NCI-H226 (cell line): Measurements from ENCODE around the gene TSC22D4.
"Not testable (repeated sequence)": the region's sequence is repeated elsewhere in the genome, so short reads cannot be mapped to it uniquely, and the experiment has no call there.

ENCODE experiments used
- DNase-seq: peaks from one replicate; pipeline ENCODE4 v3.0.0-alpha.2; 2015

TSC22D4 gene

DNA sequence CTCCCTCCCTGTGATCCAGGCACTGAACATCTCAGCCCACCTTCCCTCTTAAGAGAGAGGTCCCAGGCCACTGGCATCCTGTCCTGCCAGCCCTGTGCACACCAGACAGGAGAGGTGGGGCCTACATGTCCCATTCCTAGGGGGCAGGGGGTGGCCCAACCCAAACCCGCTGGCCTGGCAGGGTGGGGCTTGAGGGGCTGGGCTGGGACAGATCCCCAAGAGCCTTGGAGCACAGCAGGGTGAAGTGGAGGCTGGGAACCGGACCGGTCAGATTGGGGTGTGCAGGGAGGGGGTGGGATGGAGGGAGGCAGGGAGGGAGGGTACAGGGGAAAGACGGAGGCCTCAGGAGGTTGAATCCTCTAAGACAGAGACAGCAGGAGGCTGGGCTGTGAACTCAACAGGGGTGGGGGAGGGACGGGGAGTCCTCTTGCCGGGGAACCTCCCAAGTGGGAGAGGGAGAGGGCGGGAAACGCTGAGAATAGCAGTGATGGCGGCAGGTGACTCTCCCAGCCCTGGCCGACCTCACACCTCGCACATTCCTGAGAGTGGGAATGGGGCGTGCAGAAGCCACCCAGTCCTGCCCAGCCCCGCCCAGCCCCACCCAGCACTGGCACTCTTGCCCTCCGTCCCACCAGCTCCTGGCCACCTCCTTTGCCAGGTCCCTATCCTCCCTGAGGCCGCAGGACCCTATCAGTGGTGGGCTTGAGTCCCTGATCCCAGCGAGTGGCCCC lies 6.7 kb downstream of the TSC22D4 start:
- DNase-seq: peak; percentile 53

DNA sequence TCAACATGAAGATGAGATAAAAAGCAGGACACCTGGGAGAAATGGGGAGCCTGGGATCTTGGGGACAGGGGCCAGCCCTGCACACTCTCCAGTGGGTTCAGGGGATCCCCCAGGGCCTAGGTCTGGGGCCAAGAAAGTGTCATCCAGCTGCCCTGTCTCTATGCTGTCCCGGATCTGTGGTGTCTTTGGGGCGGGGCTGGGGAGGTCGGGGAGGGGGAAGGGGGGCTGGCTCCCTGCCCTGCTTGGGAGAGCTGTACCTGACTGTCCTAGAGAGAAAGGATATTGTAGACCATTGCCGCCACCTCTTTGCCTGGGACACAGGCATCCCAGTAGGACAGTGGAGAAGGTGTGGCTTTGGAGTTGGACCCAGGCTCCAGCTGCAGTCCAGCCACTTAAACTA lies 8.0 kb downstream of the TSC22D4 start:
- no peak for DNase-seq

- DNase-seq: peak; percentile 43
These were observed 9.6 kb downstream of the TSC22D4 start for GRCh38 chr7:100469227-100470044.

DNA sequence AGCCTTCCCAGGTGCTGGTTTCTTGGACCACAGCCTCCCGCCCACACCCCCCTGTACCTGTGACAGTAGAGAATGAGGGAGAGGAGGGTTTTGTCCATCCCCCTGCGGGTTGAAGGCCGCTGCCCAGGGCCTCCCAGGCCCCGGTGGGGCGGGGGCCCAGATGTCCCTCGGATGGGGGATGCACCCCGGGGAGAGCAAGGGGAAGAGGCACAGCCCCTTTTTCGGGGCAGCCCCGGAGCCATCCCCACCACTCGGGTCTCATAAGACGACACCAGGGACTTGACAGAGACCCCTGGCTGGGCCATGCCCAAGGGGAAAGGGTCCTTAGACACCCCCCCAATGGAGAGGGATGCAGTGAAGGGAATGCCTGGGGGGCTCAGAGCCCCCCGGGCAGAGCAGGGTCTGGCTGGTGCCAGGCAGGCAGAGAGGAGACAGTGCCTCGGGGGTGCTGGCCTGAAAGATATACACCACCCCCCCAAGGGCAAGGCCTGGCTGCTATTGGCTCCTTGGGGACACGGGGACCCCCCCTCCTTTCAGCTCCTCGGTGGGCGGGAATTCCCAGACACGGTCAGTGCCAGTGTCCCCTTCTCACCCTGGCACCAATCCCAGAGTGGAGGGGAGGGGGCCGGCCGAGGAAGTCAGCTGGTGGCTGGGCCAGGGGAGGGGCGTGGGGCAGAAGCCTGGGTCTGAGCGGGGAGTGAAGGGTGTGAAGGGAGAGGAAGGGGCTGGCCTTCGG lies 11.2 kb downstream of the TSC22D4 start:
- no peak for DNase-seq

DNA sequence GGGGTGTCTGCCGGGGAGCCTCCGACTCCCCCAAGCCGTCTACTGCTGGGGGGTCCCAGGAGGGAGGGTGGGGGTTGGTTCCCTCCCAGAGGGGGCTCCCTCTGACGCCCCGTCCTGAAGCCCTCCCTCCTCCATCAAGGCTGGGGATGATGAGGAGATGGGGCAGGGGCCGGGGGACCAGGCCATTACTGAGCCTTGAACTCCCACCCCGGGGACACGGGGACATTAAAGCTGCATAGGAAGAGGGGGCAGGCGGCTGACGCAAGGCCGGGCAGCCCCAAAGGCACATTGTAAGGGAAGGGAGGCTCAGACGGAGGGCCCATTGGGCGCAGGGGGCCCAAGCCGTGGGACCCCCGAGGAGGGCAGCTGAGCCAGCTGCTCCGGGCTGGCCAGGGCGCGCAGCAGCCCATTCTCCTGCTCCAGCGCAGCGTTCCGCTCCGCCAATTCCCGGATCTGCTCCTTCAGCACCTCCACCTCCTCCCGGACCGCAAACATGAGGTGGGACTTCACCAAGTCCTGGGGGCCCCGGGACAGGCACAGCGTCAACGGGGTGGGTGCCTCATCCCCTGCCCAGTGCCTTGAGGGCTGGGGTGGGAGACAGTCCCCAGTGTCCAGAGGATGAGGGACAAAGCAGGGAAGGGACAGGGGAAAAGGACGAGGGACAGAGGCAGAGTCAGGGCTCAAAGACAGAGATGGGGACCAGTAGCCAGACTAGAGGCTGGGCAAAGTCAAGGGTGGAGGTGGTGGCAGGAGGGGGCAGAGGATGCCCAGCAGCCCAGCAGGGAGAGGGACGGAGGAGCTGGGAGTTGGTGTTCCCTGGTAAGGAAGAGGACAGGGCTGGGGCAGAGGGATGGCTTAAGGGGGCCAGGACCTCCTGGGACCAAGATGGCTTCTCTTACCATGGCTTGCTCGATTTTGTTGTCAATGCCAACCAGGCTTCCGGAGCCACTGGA lies 12.1 kb downstream of the TSC22D4 start:
- DNase-seq: no peak

DNA sequence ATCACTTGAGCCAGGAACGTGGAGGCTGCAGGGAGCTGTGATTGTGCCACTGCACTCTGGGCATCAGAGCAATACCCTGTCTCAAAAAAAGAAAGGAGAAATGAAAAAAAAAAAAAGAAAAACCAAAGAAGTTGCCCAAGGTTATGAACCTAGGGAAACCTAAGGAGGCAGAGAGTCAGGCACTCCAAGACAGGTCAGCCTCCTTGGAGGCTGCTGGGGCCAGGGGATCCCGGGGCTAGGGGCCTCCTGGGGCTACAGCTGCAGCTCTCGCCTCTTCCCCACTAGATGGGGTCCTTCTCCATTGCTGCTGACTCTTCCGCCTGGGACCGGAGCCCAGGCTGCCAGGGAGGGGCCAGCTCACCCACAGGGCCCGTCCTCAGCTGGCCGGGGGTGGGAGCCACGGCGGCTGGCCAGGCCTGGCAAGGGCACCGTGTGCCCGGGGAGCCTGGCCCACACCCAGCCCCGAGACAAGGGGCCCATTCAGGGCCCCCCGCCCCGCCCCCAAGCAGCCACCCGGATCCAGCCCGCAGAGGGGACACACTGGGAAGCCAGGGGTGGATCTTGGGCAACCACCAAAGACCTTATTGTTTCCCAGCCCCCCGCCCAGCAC lies 13.2 kb downstream of the TSC22D4 start:
- DNase-seq: peak; percentile 61

- no peak for DNase-seq
These were observed 13.7 kb downstream of the TSC22D4 start for GRCh38 chr7:100465299-100465698.

- no peak for DNase-seq
These were observed 14.2 kb downstream of the TSC22D4 start for GRCh38 chr7:100464791-100465190.

DNA sequence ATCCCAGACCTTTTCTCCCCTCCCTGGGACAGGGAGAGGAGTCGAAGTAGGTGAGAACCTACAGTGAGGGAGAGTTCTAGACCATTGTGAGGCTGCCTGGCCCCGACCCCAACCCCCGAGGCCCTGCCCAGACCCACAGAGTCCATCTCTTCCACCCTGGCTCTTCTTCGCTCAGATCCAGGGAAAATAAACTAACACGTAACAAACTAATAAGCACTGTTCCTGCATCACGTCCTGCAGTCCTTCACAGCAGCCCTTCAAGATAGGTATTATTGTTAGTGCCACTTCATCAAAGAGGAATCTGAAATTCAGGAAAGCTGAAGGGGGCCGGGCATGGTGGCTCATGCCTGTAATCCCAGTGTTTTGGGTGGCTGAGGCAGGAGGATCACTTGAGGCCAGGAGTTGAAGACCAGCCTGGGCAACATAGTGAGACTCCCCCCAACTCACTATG lies 14.8 kb downstream of the TSC22D4 start, which contains the start of gene SPACDR:
SPACDR (minus strand) TSS at position 51 of the 451 bp plus-strand sequence. CDS start 235 bp downstream, outside the sequence.
- DNase-seq: no peak

GRCh38 chr7:100457033-100457432 lies 22.0 kb downstream of the TSC22D4 start:
- no peak for DNase-seq

- no peak for DNase-seq
These were observed 22.5 kb downstream of the TSC22D4 start for GRCh38 chr7:100456562-100456961.

GRCh38 chr7:100455206-100455605 lies 23.8 kb downstream of the TSC22D4 start:
- no peak for DNase-seq

DNA sequence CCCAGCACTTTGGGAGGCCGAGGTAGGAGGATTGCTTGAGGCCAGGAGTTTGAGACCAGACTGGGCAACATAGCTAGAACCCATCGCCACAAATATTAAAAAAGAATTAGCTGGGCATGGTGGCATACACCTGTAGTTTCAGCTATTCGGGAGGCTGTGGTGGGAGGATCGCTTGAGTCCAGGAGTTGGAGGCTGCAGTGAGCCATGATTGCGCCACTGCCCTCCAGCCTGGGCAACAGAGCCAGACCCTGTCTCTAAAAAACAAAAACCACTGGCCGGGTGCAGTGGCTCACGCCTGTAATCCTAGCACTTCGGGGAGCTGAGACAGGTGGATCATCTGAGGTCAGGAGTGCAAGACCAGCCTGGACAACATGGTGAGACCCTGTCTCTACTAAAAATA lies 25.2 kb downstream of the TSC22D4 start:
- DNase-seq: not testable (repeated sequence)

DNA sequence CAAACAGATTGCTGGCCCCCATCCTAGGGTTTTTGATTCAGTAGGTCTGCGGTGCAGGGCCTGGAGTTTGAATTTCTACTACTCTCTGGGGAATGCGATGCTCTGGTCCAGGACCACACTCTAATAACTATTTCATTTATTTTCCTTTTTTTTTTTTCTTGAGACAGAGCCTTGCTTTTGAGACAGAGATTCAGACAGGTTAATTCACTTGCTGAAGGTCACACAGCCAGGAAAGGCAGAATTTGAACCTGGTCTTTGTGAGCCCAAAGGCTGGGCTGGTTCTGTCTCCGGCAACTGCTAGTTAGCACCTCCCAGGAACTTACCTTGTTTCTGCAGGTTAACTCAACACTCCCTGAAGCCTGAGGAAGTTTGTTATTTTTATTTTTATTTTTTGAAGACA lies 26.5 kb downstream of the TSC22D4 start:
- DNase-seq: no peak

- DNase-seq: no peak
These were observed 29.7 kb downstream of the TSC22D4 start for GRCh38 chr7:100449190-100449795.

GRCh38 chr7:100447363-100447762 lies 31.7 kb downstream of the TSC22D4 start:
- not testable (repeated sequence) for DNase-seq

- DNase-seq: no peak
These were observed 33.0 kb downstream of the TSC22D4 start for GRCh38 chr7:100446040-100446439.

- DNase-seq: peak; percentile 27
These were observed 34.4 kb downstream of the TSC22D4 start for GRCh38 chr7:100444311-100445278.

GRCh38 chr7:100443096-100443840 lies 35.7 kb downstream of the TSC22D4 start:
- no peak for DNase-seq
